GM12878 (cell line): ENCODE measurements around the gene HDAC7. TPM values are rescaled to one million over a fixed set of nuclear protein-coding genes. Genes with fewer than 3 reads are reported as not detected.

Source experiments
- ATAC-seq: fragments of 200-7000 bp; cut with Tn5 transposase; 3 replicates; pipeline ENCODE4 v1.9.1; 2020; ENCODE audit warnings: mild to moderate bottlenecking, moderate library complexity
- BruUV-seq: library from RNA; stranded (reverse); fragments of 400-500 nt; replicated peaks from 2 replicates; lab custom pipeline; 2021; lab: Mats Ljungman, UMichigan
- CTCF ChIA-PET: fragments of 300-600 bp; sonication (Branson Sonifier 250); formaldehyde crosslinking; extraction: SDS; loops from one replicate; lab custom pipeline; 2021; ENCODE audit warnings: inconsistent platforms; lab: Yijun Ruan, JAX
- POLR2A ChIA-PET: fragments of 350-600 bp; formaldehyde crosslinking; extraction: SDS; loops from one replicate; lab custom pipeline; 2021; ENCODE audit warnings: inconsistent platforms; lab: Charles Lee
- RAD21 ChIA-PET: fragments of 300-600 bp; sonication (Branson Sonifier 250); formaldehyde crosslinking; loops from one replicate; lab custom pipeline; 2023; ENCODE audit warnings: antibody characterized with exemption; ENCODE audit not compliant: unreplicated experiment; lab: Charles Lee
- SMC1A ChIA-PET: fragments of 300-600 bp; sonication (Branson Sonifier 250); formaldehyde crosslinking; loops from one replicate; lab custom pipeline; 2023; ENCODE audit not compliant: unreplicated experiment, uncharacterized antibody; lab: Charles Lee
- DNase-seq: peaks from one replicate; pipeline ENCODE4 v3.0.0-alpha.2; 2011; ENCODE audit warnings: low read depth, low spot score
- FAIRE-seq: peaks from 3 replicates; lab custom pipeline; 2011; peaks lifted over from hg19 to GRCh38; lab: Jason Lieb, UNC
- H2AFZ ChIP-seq: 2 replicates; pipeline ENCODE4 v1.6.0; 2011; ENCODE audit warnings: low read depth, low read length, control low read depth; ENCODE audit not compliant: control insufficient read depth
- H3K27ac ChIP-seq: 2 replicates; pipeline ENCODE4 v1.5.1; 2011; ENCODE audit warnings: control low read depth; ENCODE audit not compliant: control insufficient read depth, insufficient read depth
- H3K27me3 ChIP-seq, 2 experiments: replicated peaks in 1 of 2; 2 replicates each; pipeline versions ENCODE4 v1.6.0 to v1.6.1; 2011; ENCODE audit warnings: low read length in 1 of 2; ENCODE audit not compliant: control insufficient read depth in 2 of 2, insufficient read depth in 2 of 2
- H3K36me3 ChIP-seq, 2 experiments: 2 replicates each; pipeline ENCODE4 v1.5.1; 2011; ENCODE audit warnings: low read length in 1 of 2; ENCODE audit not compliant: control insufficient read depth in 2 of 2, insufficient read depth in 2 of 2
- H3K4me1 ChIP-seq: 2 replicates; pipeline ENCODE4 v1.6.1; 2011; ENCODE audit warnings: mild to moderate bottlenecking, low read length, moderate library complexity, mixed read lengths; ENCODE audit not compliant: control insufficient read depth, insufficient read depth
- H3K4me2 ChIP-seq: 2 replicates; pipeline ENCODE4 v1.6.0; 2011; ENCODE audit warnings: control low read depth; ENCODE audit not compliant: control insufficient read depth, insufficient read depth
- H3K4me3 ChIP-seq: fragments of 200-600 bp; sonication (generic); 2 replicates; pipeline ENCODE4 v1.5.1; 2016
- H3K79me2 ChIP-seq: 2 replicates; pipeline ENCODE4 v1.6.0; 2011; ENCODE audit warnings: low read length; ENCODE audit not compliant: control insufficient read depth, insufficient read depth
- H3K9ac ChIP-seq: 2 replicates; pipeline ENCODE4 v1.8.0; 2011; ENCODE audit warnings: low read length, control low read depth, mixed read lengths; ENCODE audit not compliant: control insufficient read depth, insufficient read depth
- H3K9me3 ChIP-seq: replicated peaks from 3 replicates; pipeline ENCODE4 v1.5.1; 2011; ENCODE audit warnings: mild to moderate bottlenecking, low read length; ENCODE audit not compliant: control insufficient read depth, insufficient read depth
- H4K20me1 ChIP-seq: 2 replicates; pipeline ENCODE4 v1.6.0; 2011; ENCODE audit not compliant: control insufficient read depth, insufficient read depth
- BCL11A ChIP-seq: IDR thresholded peaks from 2 replicates; pipeline ENCODE4 v1.6.1; 2011; ENCODE audit warnings: low read depth, low read length
- FOXM1 ChIP-seq: IDR thresholded peaks from 2 replicates; pipeline ENCODE4 v1.6.1; 2012; ENCODE audit warnings: low read depth, mild to moderate bottlenecking, inconsistent platforms, low read length, moderate library complexity
- IKZF2 ChIP-seq, 2 experiments: fragments of 450-650 bp; IDR thresholded peaks; 2 replicates each; pipeline ENCODE4 v1.6.1; 2017; ENCODE audit warnings: mild to moderate bottlenecking in 2 of 2, moderate library complexity in 2 of 2
- JUNB ChIP-seq: IDR thresholded peaks from 2 replicates; pipeline ENCODE4 v1.6.1; 2016; ENCODE audit warnings: antibody characterized with exemption, mild to moderate bottlenecking
- NFYB ChIP-seq: IDR thresholded peaks from 2 replicates; pipeline ENCODE4 v1.6.1; 2011; ENCODE audit warnings: low read depth, mild to moderate bottlenecking, low read length, improper control_type of control experiment, moderate library complexity; ENCODE audit not compliant: insufficient read depth
- PAX8 ChIP-seq: fragments of 450-650 bp; IDR thresholded peaks from 2 replicates; pipeline ENCODE4 v1.6.1; 2017; ENCODE audit warnings: mild to moderate bottlenecking, moderate library complexity
- RBBP5 ChIP-seq: fragments of 200-600 bp; sonication (generic); conservative IDR thresholded peaks from 2 replicates; pipeline ENCODE4 v1.6.1; 2016
- ZNF207 ChIP-seq: fragments of 450-650 bp; IDR thresholded peaks from 2 replicates; pipeline ENCODE4 v1.6.1; 2014; ENCODE audit warnings: antibody characterized with exemption, mild to moderate bottlenecking, borderline replicate concordance
- ZNF217 ChIP-seq: fragments of 450-650 bp; IDR thresholded peaks from 2 replicates; pipeline ENCODE4 v1.6.1; 2017; ENCODE audit warnings: antibody characterized with exemption, mild to moderate bottlenecking
- ZZZ3 ChIP-seq: IDR thresholded peaks from 2 replicates; pipeline ENCODE4 v1.6.1; 2011; ENCODE audit warnings: low read depth; ENCODE audit not compliant: control insufficient read depth, insufficient read length
- WGBS: methylation state at CpG from one replicate; pipeline ENCODE4 v1.1.6; 2016; ENCODE audit warnings: low lambda C conversion rate; ENCODE audit not compliant: insufficient replicate concordance, insufficient coverage; ENCODE audit errors: missing lambda C conversion rate; 5-methylcytosine and 5-hydroxymethylcytosine counted together
- in situ Hi-C: fragments of 300-500 bp; cut with MboI; formaldehyde crosslinking; loops from 9 replicates; pipeline ENCODE4 v1.14.3; 2018; ENCODE audit warnings: mixed read lengths
- intact Hi-C: fragments of 100-400 bp; cut with micrococcal nuclease; formaldehyde crosslinking; loops from one replicate; pipeline ENCODE4 v1.14.2; 2022; ENCODE audit not compliant: unreplicated experiment
- polyA plus RNA-seq, 11 experiments: library from polyadenylated mRNA; depleted of rRNA in 4 of 11; unstranded in 6 of 11; stranded (reverse) in 5 of 11; fragments of >200 nt; fragmentation: Nextera tagmentation in 4 of 11; fragmentation: Illumina TruSeq in 1 of 11; extraction: Ambion mirVana in 4 of 11; extraction: Trizol in 1 of 11; gene quantifications; 1 replicate in 1 of 11; 2 replicates in 10 of 11; pipeline versions ENCODE4 v1.2.1 to v1.2.3, GENCODE V29; 2011 to 2016; ENCODE audit warnings: inconsistent platforms in 2 of 11, missing spikeins in 2 of 11, low read depth in 1 of 11
- total RNA-seq, 4 experiments: library from RNA; depleted of rRNA in 3 of 4; stranded (reverse); fragments of >200 nt in 3 of 4; fragmentation: Illumina TruSeq in 1 of 4; extraction: Trizol in 1 of 4; gene quantifications; 2 replicates each; pipeline versions ENCODE4 v1.2.1 to v1.2.3, GENCODE V29; 2013 to 2021
- TF ChIP-seq, protein P1 (sequence below): fragments of 450-650 bp; formaldehyde crosslinking; IDR thresholded peaks from 2 replicates; pipeline ENCODE4 v1.5.0; 2022; ENCODE audit warnings: mild to moderate bottlenecking, missing genetic modification characterization
- TF ChIP-seq, protein P2 (sequence below), 3 experiments: IDR thresholded peaks in 2 of 3; conservative IDR thresholded peaks in 1 of 3; 2 replicates each; pipeline ENCODE4 v1.5.1; 2011; ENCODE audit warnings: low read depth in 3 of 3, low read length in 3 of 3, mild to moderate bottlenecking in 3 of 3, control low read depth in 2 of 3, moderate library complexity in 2 of 3, inconsistent platforms in 1 of 3, mixed read lengths in 1 of 3; ENCODE audit not compliant: control insufficient read depth in 2 of 3, insufficient read depth in 1 of 3; ENCODE audit errors: extremely low read depth in 1 of 3
- TF ChIP-seq, protein P3 (sequence below): fragments of 450-650 bp; IDR thresholded peaks from 2 replicates; pipeline ENCODE4 v1.6.1; 2017; ENCODE audit warnings: mild to moderate bottlenecking, moderate library complexity
- TF ChIP-seq, protein P4 (sequence below): fragments of 450-650 bp; IDR thresholded peaks from 2 replicates; pipeline ENCODE4 v1.6.1; 2016; ENCODE audit warnings: mild to moderate bottlenecking

HDAC7 gene
- total and polyA plus RNA-seq, 10 of the 15 experiments (the other 5 are each of a cell fraction or from before 2014, with no cell fraction given), result 0.47 to 18.3 (median 5.4) TPM

DNA sequence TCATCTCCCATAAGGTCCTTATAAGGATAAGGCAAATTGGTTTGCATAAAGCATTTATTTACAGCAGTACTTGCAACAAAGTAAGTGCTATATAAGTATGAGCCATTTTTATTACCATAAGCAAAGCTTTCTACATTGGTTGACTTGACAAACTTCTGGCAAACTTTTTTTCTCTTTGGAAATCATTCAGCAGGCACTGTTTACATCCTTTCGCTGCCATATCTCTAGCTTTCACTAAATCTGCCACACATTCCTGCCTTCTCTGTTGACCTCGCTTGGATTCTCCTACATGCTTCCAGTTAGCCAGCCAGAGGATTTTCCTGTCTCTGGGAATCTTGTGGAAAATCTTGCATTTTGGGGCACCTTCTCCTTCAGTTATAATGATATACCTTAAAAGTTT is 21.8 kb upstream of the HDAC7 start:
- ChIA-PET SMC1A (interaction anchor here (0.8 to 6.1 kb wide), 6 partner anchors 9 to 109 kb away, joined by 3 to 71 read pairs (median 8); no protein-coding TSS in a partner anchor), CTCF (interaction anchor here (1.2 to 14.0 kb wide), 9 partner anchors 11 to 125 kb away, joined by 3 to 215 read pairs (median 81); partner anchors contain the start of gene SLC48A1), POLR2A (interaction anchor here (0.8 to 1.5 kb wide), 2 partner anchors 30 to 48 kb away, joined by 3 read pairs; no protein-coding TSS in a partner anchor), RAD21 (interaction anchor here (1.0 to 11.0 kb wide), 7 partner anchors 9 to 99 kb away, joined by 3 to 166 read pairs (median 4); partner anchors contain the start of gene VDR)
- FAIRE-seq (no peak), ATAC-seq (no peak), DNase-seq (no peak)
- H3K9me3 ChIP-seq, result no peaks in the 10 kb centered on the region
- H3K27ac ChIP-seq, result no peak overlapping the region
- intact Hi-C loops (no loop called here), in situ Hi-C loops (no loop called here)
- peaks cover 9% of the 10 kb centered on the region for H3K4me1 ChIP-seq
- WGBS, result 100% methylated on average over 2 of the region's 2 CpGs
- no peak overlapping the region for H3K4me2 ChIP-seq
- H2AFZ ChIP-seq, result no peak overlapping the region
- no peaks in the 10 kb centered on the region for H4K20me1 ChIP-seq
- H3K36me3 ChIP-seq, result no peaks in the 10 kb centered on the region
- no peak overlapping the region for H3K4me3 ChIP-seq
- BruUV-seq, result no TSS peak
- no peaks in the 10 kb centered on the region for H3K79me2 ChIP-seq
- H3K27me3 ChIP-seq, result no peaks in the 10 kb centered on the region; a peak in 2 of 4 replicates
- no peak overlapping the region for H3K9ac ChIP-seq
- TF ChIP-seq, protein P1, sequence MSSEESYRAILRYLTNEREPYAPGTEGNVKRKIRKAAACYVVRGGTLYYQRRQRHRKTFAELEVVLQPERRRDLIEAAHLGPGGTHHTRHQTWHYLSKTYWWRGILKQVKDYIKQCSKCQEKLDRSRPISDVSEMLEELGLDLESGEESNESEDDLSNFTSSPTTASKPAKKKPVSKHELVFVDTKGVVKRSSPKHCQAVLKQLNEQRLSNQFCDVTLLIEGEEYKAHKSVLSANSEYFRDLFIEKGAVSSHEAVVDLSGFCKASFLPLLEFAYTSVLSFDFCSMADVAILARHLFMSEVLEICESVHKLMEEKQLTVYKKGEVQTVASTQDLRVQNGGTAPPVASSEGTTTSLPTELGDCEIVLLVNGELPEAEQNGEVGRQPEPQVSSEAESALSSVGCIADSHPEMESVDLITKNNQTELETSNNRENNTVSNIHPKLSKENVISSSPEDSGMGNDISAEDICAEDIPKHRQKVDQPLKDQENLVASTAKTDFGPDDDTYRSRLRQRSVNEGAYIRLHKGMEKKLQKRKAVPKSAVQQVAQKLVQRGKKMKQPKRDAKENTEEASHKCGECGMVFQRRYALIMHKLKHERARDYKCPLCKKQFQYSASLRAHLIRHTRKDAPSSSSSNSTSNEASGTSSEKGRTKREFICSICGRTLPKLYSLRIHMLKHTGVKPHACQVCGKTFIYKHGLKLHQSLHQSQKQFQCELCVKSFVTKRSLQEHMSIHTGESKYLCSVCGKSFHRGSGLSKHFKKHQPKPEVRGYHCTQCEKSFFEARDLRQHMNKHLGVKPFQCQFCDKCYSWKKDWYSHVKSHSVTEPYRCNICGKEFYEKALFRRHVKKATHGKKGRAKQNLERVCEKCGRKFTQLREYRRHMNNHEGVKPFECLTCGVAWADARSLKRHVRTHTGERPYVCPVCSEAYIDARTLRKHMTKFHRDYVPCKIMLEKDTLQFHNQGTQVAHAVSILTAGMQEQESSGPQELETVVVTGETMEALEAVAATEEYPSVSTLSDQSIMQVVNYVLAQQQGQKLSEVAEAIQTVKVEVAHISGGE, result no peak
- TF ChIP-seq ZNF217, result no peak
- no peak for TF ChIP-seq BCL11A
- TF ChIP-seq, protein P2, sequence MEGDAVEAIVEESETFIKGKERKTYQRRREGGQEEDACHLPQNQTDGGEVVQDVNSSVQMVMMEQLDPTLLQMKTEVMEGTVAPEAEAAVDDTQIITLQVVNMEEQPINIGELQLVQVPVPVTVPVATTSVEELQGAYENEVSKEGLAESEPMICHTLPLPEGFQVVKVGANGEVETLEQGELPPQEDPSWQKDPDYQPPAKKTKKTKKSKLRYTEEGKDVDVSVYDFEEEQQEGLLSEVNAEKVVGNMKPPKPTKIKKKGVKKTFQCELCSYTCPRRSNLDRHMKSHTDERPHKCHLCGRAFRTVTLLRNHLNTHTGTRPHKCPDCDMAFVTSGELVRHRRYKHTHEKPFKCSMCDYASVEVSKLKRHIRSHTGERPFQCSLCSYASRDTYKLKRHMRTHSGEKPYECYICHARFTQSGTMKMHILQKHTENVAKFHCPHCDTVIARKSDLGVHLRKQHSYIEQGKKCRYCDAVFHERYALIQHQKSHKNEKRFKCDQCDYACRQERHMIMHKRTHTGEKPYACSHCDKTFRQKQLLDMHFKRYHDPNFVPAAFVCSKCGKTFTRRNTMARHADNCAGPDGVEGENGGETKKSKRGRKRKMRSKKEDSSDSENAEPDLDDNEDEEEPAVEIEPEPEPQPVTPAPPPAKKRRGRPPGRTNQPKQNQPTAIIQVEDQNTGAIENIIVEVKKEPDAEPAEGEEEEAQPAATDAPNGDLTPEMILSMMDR (IDR thresholded peaks at IDR 0.05 in 2 of 3, conservative IDR thresholded peaks at IDR 0.05 in 1 of 3; ENCODE audit: control insufficient read depth in 2 of 3, extremely low read depth in 1 of 3, insufficient read depth in 1 of 3, low read depth in 3 of 3, low read length in 3 of 3), result no peak
- TF ChIP-seq JUNB, result no peak
- no peak for TF ChIP-seq ZNF207
- no peak for TF ChIP-seq NFYB
- no peak for TF ChIP-seq FOXM1
- TF ChIP-seq, protein P3, sequence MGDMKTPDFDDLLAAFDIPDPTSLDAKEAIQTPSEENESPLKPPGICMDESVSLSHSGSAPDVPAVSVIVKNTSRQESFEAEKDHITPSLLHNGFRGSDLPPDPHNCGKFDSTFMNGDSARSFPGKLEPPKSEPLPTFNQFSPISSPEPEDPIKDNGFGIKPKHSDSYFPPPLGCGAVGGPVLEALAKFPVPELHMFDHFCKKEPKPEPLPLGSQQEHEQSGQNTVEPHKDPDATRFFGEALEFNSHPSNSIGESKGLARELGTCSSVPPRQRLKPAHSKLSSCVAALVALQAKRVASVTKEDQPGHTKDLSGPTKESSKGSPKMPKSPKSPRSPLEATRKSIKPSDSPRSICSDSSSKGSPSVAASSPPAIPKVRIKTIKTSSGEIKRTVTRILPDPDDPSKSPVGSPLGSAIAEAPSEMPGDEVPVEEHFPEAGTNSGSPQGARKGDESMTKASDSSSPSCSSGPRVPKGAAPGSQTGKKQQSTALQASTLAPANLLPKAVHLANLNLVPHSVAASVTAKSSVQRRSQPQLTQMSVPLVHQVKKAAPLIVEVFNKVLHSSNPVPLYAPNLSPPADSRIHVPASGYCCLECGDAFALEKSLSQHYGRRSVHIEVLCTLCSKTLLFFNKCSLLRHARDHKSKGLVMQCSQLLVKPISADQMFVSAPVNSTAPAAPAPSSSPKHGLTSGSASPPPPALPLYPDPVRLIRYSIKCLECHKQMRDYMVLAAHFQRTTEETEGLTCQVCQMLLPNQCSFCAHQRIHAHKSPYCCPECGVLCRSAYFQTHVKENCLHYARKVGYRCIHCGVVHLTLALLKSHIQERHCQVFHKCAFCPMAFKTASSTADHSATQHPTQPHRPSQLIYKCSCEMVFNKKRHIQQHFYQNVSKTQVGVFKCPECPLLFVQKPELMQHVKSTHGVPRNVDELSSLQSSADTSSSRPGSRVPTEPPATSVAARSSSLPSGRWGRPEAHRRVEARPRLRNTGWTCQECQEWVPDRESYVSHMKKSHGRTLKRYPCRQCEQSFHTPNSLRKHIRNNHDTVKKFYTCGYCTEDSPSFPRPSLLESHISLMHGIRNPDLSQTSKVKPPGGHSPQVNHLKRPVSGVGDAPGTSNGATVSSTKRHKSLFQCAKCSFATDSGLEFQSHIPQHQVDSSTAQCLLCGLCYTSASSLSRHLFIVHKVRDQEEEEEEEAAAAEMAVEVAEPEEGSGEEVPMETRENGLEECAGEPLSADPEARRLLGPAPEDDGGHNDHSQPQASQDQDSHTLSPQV, result no peak
- no peak for TF ChIP-seq RBBP5
- no peak for TF ChIP-seq PAX8
- no peak for TF ChIP-seq IKZF2 (IDR thresholded peaks at IDR 0.05)
- TF ChIP-seq ZZZ3, result no peak
- TF ChIP-seq, protein P4, sequence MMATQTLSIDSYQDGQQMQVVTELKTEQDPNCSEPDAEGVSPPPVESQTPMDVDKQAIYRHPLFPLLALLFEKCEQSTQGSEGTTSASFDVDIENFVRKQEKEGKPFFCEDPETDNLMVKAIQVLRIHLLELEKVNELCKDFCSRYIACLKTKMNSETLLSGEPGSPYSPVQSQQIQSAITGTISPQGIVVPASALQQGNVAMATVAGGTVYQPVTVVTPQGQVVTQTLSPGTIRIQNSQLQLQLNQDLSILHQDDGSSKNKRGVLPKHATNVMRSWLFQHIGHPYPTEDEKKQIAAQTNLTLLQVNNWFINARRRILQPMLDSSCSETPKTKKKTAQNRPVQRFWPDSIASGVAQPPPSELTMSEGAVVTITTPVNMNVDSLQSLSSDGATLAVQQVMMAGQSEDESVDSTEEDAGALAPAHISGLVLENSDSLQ, result no peak
